HAP-1 (cell line): ENCODE measurements around the gene DLEC1.
"Not testable (repeated sequence)": the region's sequence is repeated elsewhere in the genome, so short reads cannot be mapped to it uniquely, and the experiment has no call there.

Experiments
- DNase-seq, 2 experiments: peaks; one replicate each; pipeline ENCODE4 v3.0.0-alpha.2; 2016 to 2020; ENCODE audit warnings: low spot score in 2 of 2
- H3K27me3 ChIP-seq: fragments of 250-450 bp; sonication (Bioruptor Pico); 2 replicates; pipeline ENCODE4 v1.5.1; 2020; ENCODE audit warnings: low read depth, mild to moderate bottlenecking, moderate library complexity
- H3K36me3 ChIP-seq: fragments of 250-450 bp; sonication (Bioruptor Pico); replicated peaks from 2 replicates; pipeline ENCODE4 v1.5.1; 2020; ENCODE audit warnings: mild to moderate bottlenecking
- H3K4me1 ChIP-seq: fragments of 250-450 bp; sonication (Bioruptor Pico); 2 replicates; pipeline ENCODE4 v1.5.1; 2020; ENCODE audit warnings: mild to moderate bottlenecking
- H3K4me3 ChIP-seq: fragments of 250-450 bp; sonication (Bioruptor Pico); 2 replicates; pipeline ENCODE4 v1.5.1; 2020; ENCODE audit warnings: mild to moderate bottlenecking, moderate library complexity
- H3K9me3 ChIP-seq: fragments of 250-450 bp; sonication (Bioruptor Pico); 2 replicates; pipeline ENCODE4 v1.5.1; 2020; ENCODE audit warnings: mild to moderate bottlenecking, moderate library complexity
- in situ Hi-C: fragments of 300-500 bp; cut with MboI; formaldehyde crosslinking; loops from 3 replicates; pipeline ENCODE4 v1.14.3; 2020; ENCODE audit warnings: low sequenced_read_pairs, inconsistent platforms, mixed read lengths

The DLEC1 gene

DNA sequence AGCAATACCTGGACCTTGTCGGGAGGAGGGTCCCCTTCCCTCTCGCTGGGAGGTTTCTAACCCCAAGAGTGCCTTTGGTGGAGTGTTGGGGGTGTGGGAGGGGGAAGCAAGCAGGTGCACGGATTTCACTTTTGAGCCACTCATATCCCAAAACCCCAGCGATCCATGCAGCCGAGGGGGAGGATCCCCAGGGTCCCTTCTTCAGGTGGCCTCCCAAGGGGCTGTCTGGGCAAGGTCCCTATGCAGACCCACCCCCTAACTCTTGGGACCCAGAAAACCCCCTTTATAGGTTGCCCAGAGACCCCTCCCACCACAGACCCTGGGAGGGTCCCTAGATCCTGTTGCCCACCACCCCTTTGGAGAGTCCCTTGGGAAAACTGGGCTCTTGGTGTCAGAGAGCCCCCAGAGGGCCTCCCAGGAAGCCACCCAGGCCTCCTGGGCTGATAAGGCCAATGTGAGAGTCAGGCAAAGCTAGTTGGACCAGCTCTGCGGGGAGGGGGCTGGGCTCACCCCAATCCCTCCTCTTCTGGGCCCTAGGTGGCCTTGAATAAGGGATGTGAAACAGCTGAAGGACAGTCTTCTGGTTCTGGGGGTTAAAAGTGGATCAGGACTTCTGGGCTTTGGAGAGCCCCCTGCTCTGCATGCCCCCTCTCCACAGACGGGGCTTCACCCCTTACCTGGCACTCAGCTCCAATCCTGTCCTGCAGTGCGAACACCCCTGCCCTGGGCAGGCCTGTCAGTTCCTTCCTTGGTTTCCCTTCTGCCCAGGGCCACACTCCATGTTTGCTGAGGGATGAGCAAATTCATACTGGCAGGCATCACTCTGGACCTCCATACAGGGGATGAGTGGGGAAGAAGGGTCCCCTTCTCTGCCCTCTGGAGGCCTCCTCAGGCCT is 8.6 kb upstream of the DLEC1 start:
- Histone ChIP-seq H3K9me3 (no peaks in the 10 kb centered on the region), H3K27me3 (no peaks in the 10 kb centered on the region), H3K4me1 (peaks cover 8% of the 10 kb centered on the region), H3K36me3 (no peaks in the 10 kb centered on the region), H3K4me3 (peak overlapping the region; percentile 90)
- DNase-seq: no peak
- in situ Hi-C loops: no loop called here

DNA sequence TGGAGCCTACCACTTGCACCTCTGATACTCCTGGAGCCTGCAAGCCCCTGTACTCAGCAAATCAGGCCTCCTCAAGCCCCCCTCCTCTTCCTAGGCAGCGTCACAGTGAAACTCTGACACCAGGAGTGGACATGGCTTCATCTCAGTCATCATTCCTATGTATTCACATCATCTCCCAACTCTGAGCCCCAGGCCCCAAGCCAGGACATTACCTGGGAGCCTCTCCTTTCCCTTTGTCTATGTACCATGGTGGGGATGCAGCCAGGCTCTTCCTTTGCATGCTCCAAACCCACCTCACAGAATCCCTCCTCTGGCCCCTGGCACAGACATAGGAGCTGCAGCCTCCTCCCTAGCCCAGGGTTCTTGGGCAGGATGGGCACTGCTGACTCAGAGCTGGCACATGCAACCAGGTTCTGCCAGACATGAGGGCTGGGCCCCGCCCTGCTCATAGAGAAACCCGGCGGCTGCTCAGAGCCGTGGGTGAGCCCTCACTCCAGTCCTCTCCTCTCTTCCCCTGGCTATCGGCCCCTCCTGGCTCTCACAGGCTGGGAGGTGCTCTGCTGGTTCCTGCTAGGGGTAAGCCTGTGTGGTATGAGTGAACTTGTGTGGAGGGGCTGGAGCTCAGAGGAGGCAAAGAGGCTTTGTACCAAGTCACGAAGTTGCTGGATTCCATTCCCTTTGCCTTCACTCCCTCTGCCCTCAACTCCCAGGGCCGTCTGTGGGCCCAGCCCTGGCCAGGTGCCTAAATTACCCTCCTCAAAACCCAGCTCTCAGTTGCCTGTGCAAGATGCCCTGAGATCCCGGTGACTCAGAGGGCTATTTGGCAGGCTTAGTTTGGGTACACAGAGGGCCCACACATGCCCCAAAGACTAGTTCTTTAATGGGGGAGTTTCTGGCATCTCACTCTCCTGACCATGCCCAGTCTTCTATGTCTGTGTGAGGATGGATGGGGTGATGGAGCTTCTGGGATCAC is 7.7 kb upstream of the DLEC1 start:
- Histone ChIP-seq H3K36me3 (no peaks in the 10 kb centered on the region), H3K4me1 (peaks cover 7% of the 10 kb centered on the region; the same call in 1 of the 2 replicates), H3K27me3 (no peaks in the 10 kb centered on the region), H3K4me3 (no peak overlapping the region), H3K9me3 (no peaks in the 10 kb centered on the region)
- DNase-seq: no peak
- in situ Hi-C loops: no loop called here

DNA sequence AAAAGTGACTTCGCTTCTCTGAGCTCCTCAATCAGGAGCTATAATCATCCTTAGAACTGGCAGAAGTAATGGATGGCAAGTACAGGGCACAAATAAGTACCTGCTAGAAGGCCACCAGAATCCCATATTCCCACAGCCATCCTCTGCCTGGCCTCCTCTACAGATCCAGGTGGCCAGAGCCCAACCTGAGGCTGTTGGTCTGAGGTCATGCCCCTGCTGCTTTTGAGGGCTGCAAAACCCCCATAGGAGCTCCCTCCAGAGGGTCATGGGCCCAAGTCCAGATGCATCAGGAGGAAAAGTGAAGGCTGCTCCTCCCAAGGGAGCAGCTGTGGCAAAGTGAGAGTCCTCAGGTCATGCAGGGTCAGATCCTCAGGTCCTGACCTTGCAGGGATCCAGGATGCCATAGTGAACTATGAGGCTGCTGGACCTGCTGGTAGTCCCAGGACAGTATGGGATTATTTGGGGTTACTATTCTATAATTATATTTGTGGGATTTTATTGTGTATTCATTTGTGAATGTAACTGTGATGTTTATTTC is 6.6 kb upstream of the DLEC1 start:
- H3K36me3 ChIP-seq: no peaks in the 10 kb centered on the region
- DNase-seq: no peak
- H3K4me1 ChIP-seq: peaks cover 7% of the 10 kb centered on the region; the same call in 1 of the 2 replicates
- no peaks in the 10 kb centered on the region for H3K9me3 ChIP-seq
- no peak overlapping the region for H3K4me3 ChIP-seq
- in situ Hi-C loops: no loop called here
- H3K27me3 ChIP-seq: no peaks in the 10 kb centered on the region

DNA sequence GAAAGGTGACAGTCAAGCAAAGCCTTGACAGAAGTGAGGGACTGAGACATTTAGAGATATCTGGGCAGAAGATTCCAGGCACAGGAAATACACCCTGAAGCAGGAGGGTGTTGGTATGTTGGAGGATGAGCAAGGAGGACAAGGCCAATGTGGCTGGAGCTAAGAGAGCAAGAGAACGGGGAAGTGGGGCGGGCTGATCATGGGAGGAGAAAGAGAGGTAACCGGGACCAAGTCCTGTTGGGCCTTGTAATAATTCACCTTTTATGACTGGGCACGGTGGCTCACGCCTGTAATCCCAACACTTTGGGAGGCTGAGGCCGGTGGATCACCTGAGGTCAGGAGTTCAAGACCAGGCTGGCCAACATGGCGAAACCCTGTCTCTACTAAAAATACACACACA is 5.4 kb upstream of the DLEC1 start:
- not testable (repeated sequence) for H3K27me3 ChIP-seq

DNA sequence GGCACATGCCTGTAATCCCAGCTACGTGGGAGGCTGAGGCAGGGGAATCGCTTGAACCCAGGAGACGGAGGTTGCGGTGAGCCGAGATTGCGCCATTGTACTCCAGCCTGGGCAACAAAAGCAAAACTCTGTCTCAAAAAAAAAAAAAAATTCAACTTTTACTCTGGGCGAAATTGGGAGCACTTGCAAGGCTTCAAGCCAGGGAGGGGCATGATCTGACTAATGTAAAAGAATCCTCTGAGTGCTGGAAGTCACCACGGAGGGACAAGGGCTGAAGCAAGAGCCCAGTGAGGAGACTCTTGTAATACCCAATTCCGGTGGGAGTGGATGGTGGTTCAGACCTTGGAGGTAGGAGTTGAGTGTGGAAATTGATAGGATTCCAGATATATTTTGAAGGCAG is 4.7 kb upstream of the DLEC1 start:
- H3K27me3 ChIP-seq, H3K36me3 ChIP-seq, H3K9me3 ChIP-seq, H3K4me1 ChIP-seq, H3K4me3 ChIP-seq, DNase-seq, in situ Hi-C loops: not testable (repeated sequence)

More for the DNA sequence above, 5.4 kb upstream of the DLEC1 start:
- in situ Hi-C loops, H3K9me3 ChIP-seq, H3K36me3 ChIP-seq, DNase-seq, H3K4me3 ChIP-seq, H3K4me1 ChIP-seq: not testable (repeated sequence)

DNA sequence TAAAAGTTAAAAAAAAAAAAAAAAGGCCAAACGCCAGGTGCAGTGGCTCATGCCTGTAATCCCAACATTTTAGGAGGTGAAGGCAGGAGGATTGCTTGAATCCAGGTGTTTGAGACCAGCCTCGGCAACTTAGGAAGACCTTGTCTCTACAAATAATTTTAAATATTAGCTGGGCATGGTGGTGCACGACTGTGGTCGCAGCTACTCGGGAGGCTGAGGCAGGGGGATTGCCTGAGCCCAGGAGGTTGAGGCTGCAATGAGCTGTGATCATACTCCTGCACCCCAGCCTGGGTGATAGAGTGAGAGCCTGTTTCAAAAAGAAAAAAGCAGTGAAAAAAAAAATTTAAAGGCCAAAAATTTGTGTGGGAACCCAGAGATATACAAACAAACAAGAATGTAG is 2.7 kb upstream of the DLEC1 start:
- Histone ChIP-seq H3K4me3 (no peak overlapping the region), H3K4me1 (no peaks in the 10 kb centered on the region), H3K36me3 (no peaks in the 10 kb centered on the region), H3K9me3 (no peaks in the 10 kb centered on the region), H3K27me3 (no peaks in the 10 kb centered on the region)
- DNase-seq: no peak
- in situ Hi-C loops: no loop called here

DNA sequence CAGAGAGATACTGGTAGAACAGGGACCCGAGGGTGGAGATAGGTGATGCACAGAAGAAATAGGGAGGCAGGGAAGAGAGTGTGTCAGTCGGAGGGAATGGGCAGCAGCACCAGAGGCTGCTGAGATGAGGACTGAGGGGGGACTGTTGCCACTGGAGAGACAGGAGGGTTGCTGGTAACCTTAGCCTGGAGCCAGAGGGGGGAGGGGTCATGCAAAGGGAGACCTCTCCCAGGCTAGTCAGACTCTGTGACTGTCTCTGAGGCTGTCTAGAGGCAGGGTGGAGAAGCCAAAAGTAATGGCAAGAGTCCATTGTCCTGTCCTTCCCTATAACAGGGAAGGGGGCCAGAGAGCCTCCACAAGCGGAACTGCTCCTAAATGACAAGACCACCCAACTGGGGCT is 2.1 kb upstream of the DLEC1 start:
- H3K27me3 ChIP-seq: no peaks in the 10 kb centered on the region

DNA sequence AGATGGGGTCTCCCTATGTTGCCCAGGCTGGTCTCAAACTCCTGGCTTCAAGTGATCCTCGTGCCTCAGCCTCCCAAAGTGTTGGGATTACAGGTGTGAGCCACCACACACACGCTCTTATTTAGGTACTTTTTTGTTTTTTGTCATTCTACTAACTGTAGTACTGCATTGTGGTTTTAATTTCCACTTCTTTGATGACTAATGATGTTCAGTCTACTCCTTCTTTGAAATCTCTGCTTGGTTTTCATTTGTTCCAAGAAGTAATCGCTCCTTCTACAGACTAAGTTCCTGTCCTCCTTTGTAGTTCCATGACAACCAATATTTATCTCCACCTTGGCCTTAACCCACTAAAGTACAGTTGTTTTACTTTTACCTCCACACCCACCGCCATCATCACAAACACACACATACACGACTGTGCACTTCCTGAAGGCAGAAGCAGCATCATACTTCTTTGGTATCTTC is 529 bp upstream of the DLEC1 start:
- Histone ChIP-seq H3K36me3 (no peaks in the 10 kb centered on the region), H3K9me3 (no peaks in the 10 kb centered on the region), H3K27me3 (no peaks in the 10 kb centered on the region), H3K4me3 (no peak overlapping the region), H3K4me1 (no peaks in the 10 kb centered on the region)
- in situ Hi-C loops: no loop called here
- DNase-seq: no peak

More for the DNA sequence above, 2.1 kb upstream of the DLEC1 start:
- Histone ChIP-seq H3K9me3 (no peaks in the 10 kb centered on the region), H3K4me1 (no peaks in the 10 kb centered on the region), H3K4me3 (no peak overlapping the region), H3K36me3 (no peaks in the 10 kb centered on the region)
- no peak for DNase-seq
- in situ Hi-C loops: no loop called here

DNA sequence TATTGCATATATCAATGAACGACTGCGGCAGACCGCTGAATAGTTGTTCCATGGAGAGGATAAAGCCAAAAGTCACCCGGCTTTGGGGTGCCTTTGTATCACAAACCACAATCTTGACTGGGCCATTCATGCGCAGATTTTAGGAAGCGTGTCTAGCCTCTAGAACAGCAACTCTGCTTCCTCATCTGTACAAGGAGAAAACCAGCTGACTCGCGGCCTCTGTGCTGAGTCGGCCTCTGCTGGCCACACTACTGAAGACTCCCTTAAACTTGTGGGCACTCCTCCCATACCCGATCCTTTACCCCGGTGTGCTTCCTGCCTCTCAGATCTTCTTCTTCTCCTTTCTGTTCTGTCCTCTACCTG is 872 bp downstream of the DLEC1 start:
- Histone ChIP-seq H3K9me3 (no peaks in the 10 kb centered on the region), H3K4me3 (no peak overlapping the region), H3K27me3 (no peaks in the 10 kb centered on the region), H3K4me1 (no peaks in the 10 kb centered on the region), H3K36me3 (no peaks in the 10 kb centered on the region)
- DNase-seq: no peak
- in situ Hi-C loops: no loop called here

DNA sequence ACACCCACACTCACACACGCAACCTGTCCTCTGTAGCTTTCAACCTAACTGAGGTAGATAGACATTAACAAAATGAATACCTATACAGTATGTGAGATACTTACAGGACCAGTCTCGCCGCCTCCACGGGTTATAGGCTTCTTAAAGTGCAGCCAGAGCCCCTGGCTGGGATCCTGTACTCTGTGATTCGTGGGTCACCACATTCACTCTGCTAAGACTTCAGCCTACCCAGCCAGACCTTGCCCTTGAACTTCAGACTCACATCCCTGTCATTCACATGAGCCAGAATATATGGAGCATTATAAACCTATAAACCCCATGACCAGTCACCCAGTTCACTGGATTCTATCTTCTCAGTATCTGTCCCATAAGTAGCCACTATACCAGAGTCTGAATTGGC is 1.4 kb downstream of the DLEC1 start:
- no peaks in the 10 kb centered on the region for H3K4me1 ChIP-seq
- no peaks in the 10 kb centered on the region for H3K9me3 ChIP-seq
- H3K27me3 ChIP-seq: no peaks in the 10 kb centered on the region
- no peaks in the 10 kb centered on the region for H3K36me3 ChIP-seq
- no peak overlapping the region for H3K4me3 ChIP-seq
- in situ Hi-C loops: no loop called here
- DNase-seq: no peak

DNA sequence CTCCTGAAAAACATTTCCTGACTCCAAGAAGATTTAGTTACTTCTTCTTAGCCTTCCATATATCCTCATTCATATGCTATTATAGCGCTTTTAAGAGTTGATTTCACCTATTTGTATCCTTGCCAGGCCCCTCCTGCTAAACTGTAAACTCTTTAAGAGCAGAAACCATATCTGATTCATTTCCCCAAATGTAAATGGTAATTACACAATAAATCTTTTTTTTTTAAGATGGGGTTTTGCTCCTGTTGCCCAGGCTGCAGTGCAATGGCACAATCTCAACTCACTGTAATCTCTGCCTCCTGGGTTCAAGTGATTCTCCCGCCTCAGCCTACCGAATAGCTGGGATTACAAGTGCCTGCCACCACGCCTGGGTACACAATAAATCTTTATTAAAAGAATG is 4.5 kb downstream of the DLEC1 start:
- in situ Hi-C loops: no loop called here
- H3K27me3 ChIP-seq: 0 out of 2 replicates have a peak, but pooled peaks cover 6% of the 10 kb centered on the region
- no peak for DNase-seq
- H3K36me3 ChIP-seq: no peaks in the 10 kb centered on the region
- no peaks in the 10 kb centered on the region; the same call in 1 of the 2 replicates for H3K9me3 ChIP-seq
- H3K4me1 ChIP-seq: no peaks in the 10 kb centered on the region
- H3K4me3 ChIP-seq: no peak overlapping the region

DNA sequence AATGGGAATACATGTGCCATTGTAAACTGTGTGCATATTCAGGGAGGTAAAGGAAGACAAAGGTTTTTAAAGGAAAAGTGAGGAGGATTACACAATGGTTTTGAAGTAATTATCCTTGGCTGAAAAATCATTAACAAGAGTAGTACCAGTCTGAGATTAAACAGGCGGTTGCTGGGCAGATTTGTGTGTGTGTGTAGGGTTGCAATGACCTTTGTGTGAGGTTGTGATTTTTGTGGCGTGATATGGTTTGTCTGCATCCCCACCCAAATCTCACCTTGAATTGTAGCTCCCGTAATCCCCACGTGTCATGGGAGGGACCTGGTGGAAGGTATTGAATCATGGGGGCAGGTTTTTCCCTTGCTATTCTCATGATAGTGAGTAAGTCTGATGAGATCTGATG is 7.0 kb downstream of the DLEC1 start:
- in situ Hi-C loops: no loop called here
- Histone ChIP-seq H3K27me3 (0 out of 2 replicates have a peak, but pooled peaks cover 6% of the 10 kb centered on the region), H3K4me1 (no peaks in the 10 kb centered on the region), H3K36me3 (no peaks in the 10 kb centered on the region), H3K9me3 (no peaks in the 10 kb centered on the region; the same call in 1 of the 2 replicates), H3K4me3 (no peak overlapping the region)
- DNase-seq: no peak

DNA sequence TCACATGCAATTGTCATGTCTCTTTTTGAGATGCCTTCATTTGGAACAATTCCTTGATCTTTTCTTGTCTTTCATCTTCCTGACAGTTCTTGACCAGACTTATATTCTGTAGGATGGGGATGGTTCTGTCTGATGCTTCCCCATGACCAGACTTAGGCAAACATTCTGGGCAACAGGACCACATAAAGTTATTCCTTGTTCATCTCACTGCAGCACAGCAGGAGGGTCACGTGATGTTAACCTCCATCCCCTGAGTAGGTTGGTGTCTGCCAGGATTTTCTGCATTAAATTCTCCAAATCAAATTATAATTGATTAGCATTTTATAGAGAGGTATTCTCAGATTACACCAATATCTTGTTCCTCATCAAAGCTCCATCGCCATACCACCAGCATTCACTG is 7.8 kb downstream of the DLEC1 start:
- no peaks in the 10 kb centered on the region; the same call in 1 of the 2 replicates for H3K9me3 ChIP-seq
- H3K36me3 ChIP-seq: no peaks in the 10 kb centered on the region
- no peak overlapping the region for H3K4me3 ChIP-seq
- DNase-seq: no peak
- no peaks in the 10 kb centered on the region for H3K4me1 ChIP-seq
- H3K27me3 ChIP-seq: 0 out of 2 replicates have a peak, but pooled peaks cover 6% of the 10 kb centered on the region
- in situ Hi-C loops: no loop called here
